Hepatocyte (in vitro differentiated cells): ENCODE results near the gene GGT6.

Experiments
- CTCF ChIP-seq: fragments of 200-600 bp; sonication (generic); IDR thresholded peaks from 2 replicates; pipeline ENCODE4 v1.5.1; 2016; ENCODE audit warnings: antibody characterized with exemption, mild to moderate bottlenecking; ENCODE audit not compliant: poor library complexity
- EZH2 ChIP-seq: fragments of 200-600 bp; sonication (generic); IDR thresholded peaks from 2 replicates; pipeline ENCODE4 v1.6.1; 2016; ENCODE audit warnings: antibody characterized with exemption, mild to moderate bottlenecking, borderline replicate concordance

DNA sequence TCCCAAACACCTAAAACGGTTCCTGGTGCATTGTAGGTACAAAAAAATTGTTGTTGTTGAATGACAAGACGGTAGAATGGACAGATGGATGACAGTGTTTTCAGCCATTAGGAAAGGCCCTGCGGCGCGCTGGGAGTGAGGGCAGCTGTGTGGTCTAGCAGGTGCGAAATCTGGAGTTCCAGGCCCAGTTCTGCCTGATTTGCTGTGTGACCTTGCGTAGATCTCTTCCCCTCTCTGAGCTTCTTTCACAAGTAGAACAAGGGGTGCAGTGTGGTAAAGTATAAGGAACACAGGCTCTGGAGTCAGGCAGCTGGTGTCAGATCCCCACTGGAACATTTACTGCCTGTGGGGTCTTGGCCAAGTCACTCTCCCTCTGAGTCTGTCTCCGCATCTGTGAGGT, 36.4 kb downstream of the GGT6 start:
- TF ChIP-seq CTCF (no peak), EZH2 (no peak)
